Spinal cord (tissue), 10 donors: ENCODE data around the gene HOXA11. TPM values are rescaled to one million over a fixed set of nuclear protein-coding genes. Genes with fewer than 3 reads are reported as not detected.

Source experiments
- DNase-seq, 6 donors: peaks; one replicate each; pipeline versions ENCODE4 v3.0.0 to v3.0.0-alpha.2; 2013 to 2015; ENCODE audit warnings: low spot score in 6 of 6, low read depth in 4 of 6
- H3K27ac ChIP-seq: one replicate; pipeline ENCODE4 v1.5.1; 2013; ENCODE audit warnings: low read depth, low read length, control low read depth
- H3K27me3 ChIP-seq: one replicate; pipeline ENCODE4 v1.6.1; 2013; ENCODE audit warnings: low read length; ENCODE audit not compliant: control insufficient read depth, insufficient read depth
- H3K36me3 ChIP-seq: one replicate; pipeline ENCODE4 v1.6.1; 2013; ENCODE audit warnings: low read length; ENCODE audit not compliant: control insufficient read depth, insufficient read depth
- H3K4me1 ChIP-seq: one replicate; pipeline ENCODE4 v1.6.1; 2013; ENCODE audit warnings: low read length; ENCODE audit not compliant: control insufficient read depth, insufficient read depth
- H3K4me3 ChIP-seq: one replicate; pipeline ENCODE4 v1.5.1; 2013; ENCODE audit warnings: low read depth, low read length, control low read depth
- H3K9me3 ChIP-seq: one replicate; pipeline ENCODE4 v1.6.1; 2013; ENCODE audit warnings: low read length; ENCODE audit not compliant: control insufficient read depth, insufficient read depth
- WGBS: methylation state at CpG from one replicate; pipeline ENCODE4 v1.1.5; 2013; ENCODE audit warnings: missing lambda C conversion rate; ENCODE audit not compliant: insufficient coverage; 5-methylcytosine and 5-hydroxymethylcytosine counted together
- polyA plus RNA-seq, 2 donors: library from polyadenylated mRNA; unstranded; fragments of 120-200 nt; gene quantifications; one replicate each; pipeline ENCODE4 v1.2.1, GENCODE V29; 2013; ENCODE audit not compliant: insufficient read length in 2 of 2
- total RNA-seq, 2 donors: library from RNA; depleted of rRNA in 1 of 2; stranded (reverse); fragments of 120-200 nt in 1 of 2; fragments of >200 nt in 1 of 2; gene quantifications; one replicate each; pipeline versions ENCODE4 v1.2.3 to v1.2.4, GENCODE V29; 2013 to 2014
- donor health status: healthy.

HOXA11 gene
- total and polyA plus RNA-seq, 4 donors, result 0.27 to 2.2 TPM; not detected in 2

- Histone ChIP-seq H3K27ac (peak overlapping the region; percentile 99), H3K4me3 (peak overlapping the region; percentile 63), H3K4me1 (peaks cover 71% of the 10 kb centered on the region), H3K9me3 (no peaks in the 10 kb centered on the region), H3K27me3 (peaks cover 48% of the 10 kb centered on the region), H3K36me3 (peaks cover 30% of the 10 kb centered on the region)
- DNase-seq, result no peak
- 4% methylated on average over 47 of the region's 47 CpGs for WGBS
Observed at GRCh38 chr7:27164367-27165088, 20.5 kb downstream of the HOXA11 start.

- Histone ChIP-seq H3K9me3 (no peaks in the 10 kb centered on the region), H3K27ac (peak overlapping the region; percentile 99), H3K36me3 (peaks cover 27% of the 10 kb centered on the region), H3K27me3 (peaks cover 47% of the 10 kb centered on the region), H3K4me3 (peak overlapping the region; percentile 63), H3K4me1 (peaks cover 71% of the 10 kb centered on the region)
- DNase-seq, result no peak
- WGBS, result 22% methylated on average over 9 of the region's 12 CpGs
Observed at GRCh38 chr7:27164045-27164366, 21.0 kb downstream of the HOXA11 start.

GRCh38 chr7:27163288-27164044, 21.6 kb downstream of the HOXA11 start:
- Histone ChIP-seq H3K36me3 (peaks cover 24% of the 10 kb centered on the region), H3K27ac (peak overlapping the region; percentile 99), H3K4me1 (peaks cover 72% of the 10 kb centered on the region), H3K9me3 (no peaks in the 10 kb centered on the region), H3K27me3 (peaks cover 47% of the 10 kb centered on the region), H3K4me3 (peak overlapping the region; percentile 63)
- WGBS, result 42% methylated on average over 15 of the region's 24 CpGs
- no peak for DNase-seq

- Histone ChIP-seq H3K27ac (peak overlapping the region; percentile 99), H3K9me3 (no peaks in the 10 kb centered on the region), H3K4me1 (peaks cover 74% of the 10 kb centered on the region), H3K4me3 (peak overlapping the region; percentile 63), H3K36me3 (peaks cover 24% of the 10 kb centered on the region), H3K27me3 (peaks cover 49% of the 10 kb centered on the region)
- no peak for DNase-seq
- 40% methylated on average over 1 of the region's 7 CpGs for WGBS
Observed at GRCh38 chr7:27162561-27163287, 22.3 kb downstream of the HOXA11 start.

- H3K36me3 ChIP-seq, result peaks cover 24% of the 10 kb centered on the region
- H3K4me1 ChIP-seq, result peaks cover 78% of the 10 kb centered on the region
- H3K4me3 ChIP-seq, result peak overlapping the region; percentile 63
- H3K9me3 ChIP-seq, result no peaks in the 10 kb centered on the region
- WGBS, result 23% methylated on average over 23 of the region's 30 CpGs
- H3K27me3 ChIP-seq, result peaks cover 42% of the 10 kb centered on the region
- no peak for DNase-seq
- peak overlapping the region; percentile 99 for H3K27ac ChIP-seq
Observed at GRCh38 chr7:27161721-27162560, 23.1 kb downstream of the HOXA11 start.

- Histone ChIP-seq H3K4me1 (peaks cover 73% of the 10 kb centered on the region), H3K36me3 (peaks cover 24% of the 10 kb centered on the region), H3K4me3 (peak overlapping the region; percentile 74), H3K27ac (peak overlapping the region; percentile 99), H3K27me3 (peaks cover 35% of the 10 kb centered on the region), H3K9me3 (no peaks in the 10 kb centered on the region)
- DNase-seq, result no peak
- WGBS, result 8% methylated on average over 13 of the region's 27 CpGs
Observed at GRCh38 chr7:27161214-27161720, 23.8 kb downstream of the HOXA11 start.

- peak in 5 of 6 donors; percentile 83 to 97 (median 91) for DNase-seq
- WGBS, result 1% methylated on average over 54 of the region's 54 CpGs
- peak overlapping the region; percentile 99 for H3K27ac ChIP-seq
- H3K27me3 ChIP-seq, result peaks cover 29% of the 10 kb centered on the region
- peaks cover 24% of the 10 kb centered on the region for H3K36me3 ChIP-seq
- peak overlapping the region; percentile 74 for H3K4me3 ChIP-seq
- H3K4me1 ChIP-seq, result peaks cover 67% of the 10 kb centered on the region
- no peaks in the 10 kb centered on the region for H3K9me3 ChIP-seq
Observed at GRCh38 chr7:27160546-27161213, 24.4 kb downstream of the HOXA11 start.

- peaks cover 67% of the 10 kb centered on the region for H3K4me1 ChIP-seq
- H3K27ac ChIP-seq, result peak overlapping the region; percentile 99
- H3K4me3 ChIP-seq, result peak overlapping the region; percentile 74
- peak in 2 of 6 donors; percentile 73 to 88 for DNase-seq
- no peaks in the 10 kb centered on the region for H3K9me3 ChIP-seq
- peaks cover 24% of the 10 kb centered on the region for H3K27me3 ChIP-seq
- 19% methylated on average over 15 of the region's 23 CpGs for WGBS
- peaks cover 25% of the 10 kb centered on the region for H3K36me3 ChIP-seq
Observed at GRCh38 chr7:27160145-27160545, 24.9 kb downstream of the HOXA11 start.
